Lung (tissue), 12 donors: ENCODE measurements around the gene GPR62. TPM values are rescaled to one million over a fixed set of nuclear protein-coding genes. Genes with fewer than 3 reads are reported as not detected.
"Not testable (repeated sequence)": the region's sequence is repeated elsewhere in the genome, so short reads cannot be mapped to it uniquely, and the experiment has no call there.

Experiments used
- ATAC-seq: fragments of 200-7000 bp; cut with Tn5 transposase; one replicate; pipeline ENCODE4 v1.9.1; 2020; ENCODE audit warnings: moderate number of reproducible peaks; ENCODE audit not compliant: insufficient read depth, low FRiP score
- DNase-seq, 3 donors: peaks; one replicate each; pipeline ENCODE4 v3.0.0-alpha.2; 2013 to 2017
- H3K27ac ChIP-seq, 2 donors: one replicate each; pipeline ENCODE4 v1.5.1; 2013; ENCODE audit warnings: mild to moderate bottlenecking in 2 of 2, moderate library complexity in 2 of 2, control low read depth in 1 of 2, inconsistent platforms in 1 of 2, low read depth in 1 of 2, low read length in 1 of 2
- H3K27me3 ChIP-seq, 3 donors: one replicate each; pipeline ENCODE4 v1.5.1; 2013; ENCODE audit warnings: low read length in 2 of 3; ENCODE audit not compliant: control insufficient read depth in 3 of 3, insufficient read depth in 3 of 3
- H3K36me3 ChIP-seq, 4 donors: one replicate each; pipeline ENCODE4 v1.5.1; 2013; ENCODE audit warnings: low read length in 4 of 4, mild to moderate bottlenecking in 1 of 4, moderate library complexity in 1 of 4; ENCODE audit not compliant: control insufficient read depth in 4 of 4, insufficient read depth in 4 of 4
- H3K4me1 ChIP-seq, 5 donors: one replicate each; pipeline ENCODE4 v1.5.1; 2013; ENCODE audit warnings: low read length in 5 of 5, mild to moderate bottlenecking in 2 of 5, moderate library complexity in 1 of 5; ENCODE audit not compliant: control insufficient read depth in 5 of 5, insufficient read depth in 5 of 5
- H3K4me3 ChIP-seq: one replicate; pipeline ENCODE4 v1.5.1; 2013; ENCODE audit warnings: mild to moderate bottlenecking, control low read depth, moderate library complexity
- H3K9ac ChIP-seq, 2 donors: one replicate each; pipeline ENCODE4 v1.5.1; 2013; ENCODE audit warnings: low read length in 2 of 2, control low read depth in 1 of 2; ENCODE audit not compliant: insufficient read depth in 1 of 2
- H3K9me3 ChIP-seq, 4 donors: one replicate each; pipeline ENCODE4 v1.5.1; 2013; ENCODE audit warnings: low read length in 3 of 4, mild to moderate bottlenecking in 1 of 4, moderate library complexity in 1 of 4; ENCODE audit not compliant: control insufficient read depth in 4 of 4, insufficient read depth in 3 of 4
- CTCF ChIP-seq: IDR thresholded peaks from 2 replicates; pipeline ENCODE4 v1.5.1; 2012; ENCODE audit warnings: mild to moderate bottlenecking; ENCODE audit errors: control extremely low read depth, extremely low read depth
- WGBS, 2 donors: extraction: QIAGEN DNeasy Blood & Tissue Kit; methylation state at CpG; one replicate each; pipeline ENCODE4 v1.1.7; 2013; 5-methylcytosine and 5-hydroxymethylcytosine counted together
- polyA plus RNA-seq, 2 donors: library from polyadenylated mRNA; stranded (reverse); fragments of 200-250 nt; gene quantifications; one replicate each; pipeline ENCODE4 v1.2.1, GENCODE V29; 2013
- total RNA-seq, 2 donors: library from RNA; depleted of rRNA in 1 of 2; stranded (reverse); fragments of >200 nt in 1 of 2; gene quantifications; one replicate each; pipeline ENCODE4 v1.2.1, GENCODE V29; 2014 to 2021
- donor health status: control.
- donor health status: control.
- donor health status: Bipolar disorder and iron deficiency.
- donor health status: healthy.
- donor health status: DM: yes; HTN: yes; CAD: no.

GPR62 gene
- total and polyA plus RNA-seq, 4 donors = 0.05 to 0.15 TPM; not detected in 2

- DNase-seq (no peak), ATAC-seq (no peak)
- H3K9me3 ChIP-seq = no peaks in the 10 kb centered on the region
- no peak overlapping the region for H3K4me3 ChIP-seq
- peaks cover 4 to 18% (median 9%) of the 10 kb centered on the region in 5 donors for H3K4me1 ChIP-seq
- no peak overlapping the region for H3K9ac ChIP-seq
- H3K27me3 ChIP-seq = no peaks in the 10 kb centered on the region
- 92 to 94% methylated on average over 7 of the region's 7 CpGs for WGBS, 2 donors
- no peak overlapping the region for H3K27ac ChIP-seq
- H3K36me3 ChIP-seq = peaks cover 0 to 3% (median 2%) of the 10 kb centered on the region in 4 donors
- TF ChIP-seq CTCF = no peak
These were observed 32.4 kb downstream of the GPR62 start for GRCh38 chr3:51987568-51987967.

GRCh38 chr3:51988286-51989146 is 33.3 kb downstream of the GPR62 start:
- Histone ChIP-seq H3K27ac (no peak overlapping the region), H3K9me3 (no peaks in the 10 kb centered on the region), H3K9ac (no peak overlapping the region), H3K4me3 (no peak overlapping the region), H3K36me3 (peaks cover 2 to 8% (median 6%) of the 10 kb centered on the region in 4 donors), H3K27me3 (no peaks in the 10 kb centered on the region), H3K4me1 (peaks cover 4 to 14% (median 7%) of the 10 kb centered on the region in 5 donors)
- ATAC-seq (no peak), DNase-seq (no peak)
- WGBS, 2 donors = 84 to 86% methylated on average over 15 of the region's 15 CpGs
- TF ChIP-seq CTCF = no peak

GRCh38 chr3:51990501-51990971 is 35.4 kb downstream of the GPR62 start:
- Histone ChIP-seq H3K36me3 (peaks cover 2 to 21% (median 20%) of the 10 kb centered on the region in 4 donors), H3K4me1 (peaks cover 4 to 16% (median 9%) of the 10 kb centered on the region in 5 donors)
- not testable (repeated sequence) for ATAC-seq, H3K9me3 ChIP-seq, H3K9ac ChIP-seq, H3K27me3 ChIP-seq, H3K27ac ChIP-seq, DNase-seq, H3K4me3 ChIP-seq
- 75 to 84% methylated on average over 27 to 38 of the region's 38 CpGs for WGBS, 2 donors

GRCh38 chr3:51992017-51992682 is 37.0 kb downstream of the GPR62 start:
- Histone ChIP-seq H3K4me1 (peaks cover 4 to 16% (median 9%) of the 10 kb centered on the region in 5 donors), H3K27ac (no peak overlapping the region), H3K9ac (no peak overlapping the region), H3K9me3 (no peaks in the 10 kb centered on the region), H3K36me3 (peaks cover 2 to 21% (median 20%) of the 10 kb centered on the region in 4 donors), H3K27me3 (no peaks in the 10 kb centered on the region), H3K4me3 (no peak overlapping the region)
- 85 to 94% methylated on average over 3 of the region's 3 CpGs for WGBS, 2 donors
- TF ChIP-seq CTCF = no peak
- DNase-seq (no peak), ATAC-seq (no peak)

- H3K9me3 ChIP-seq, ATAC-seq, H3K27ac ChIP-seq, H3K27me3 ChIP-seq, DNase-seq, H3K4me3 ChIP-seq, H3K9ac ChIP-seq: not testable (repeated sequence)
- Histone ChIP-seq H3K36me3 (peaks cover 2 to 21% (median 20%) of the 10 kb centered on the region in 4 donors), H3K4me1 (peaks cover 4 to 16% (median 9%) of the 10 kb centered on the region in 5 donors)
- 86 to 92% methylated on average over 9 to 10 of the region's 13 CpGs for WGBS, 2 donors
These were observed 38.5 kb downstream of the GPR62 start for GRCh38 chr3:51993657-51994056.
